ENCODE measurements around the gene MTX3.

Gene MTX3

GRCh38 chr5:79932510-79933504 is 58.3 kb downstream of the MTX3 start:
- DNase-seq = no peak

- DNase-seq = no peak
Observed at GRCh38 chr5:79931866-79932265, 59.2 kb downstream of the MTX3 start.

GRCh38 chr5:79931409-79931808 is 59.7 kb downstream of the MTX3 start:
- no peak for DNase-seq

- DNase-seq = no peak
Observed at GRCh38 chr5:79929095-79929494, 62.0 kb downstream of the MTX3 start.
